T-cell (primary cell): ENCODE measurements around the gene PTPRC. TPM values are rescaled to one million over a fixed set of nuclear protein-coding genes. Genes with fewer than 3 reads are reported as not detected.

Source experiments
- ATAC-seq, 4 experiments: fragments of 200-7000 bp in 3 of 4; fragments of 150-1000 bp in 1 of 4; cut with Tn5 transposase; replicated peaks in 1 of 4; 1 replicate in 3 of 4; 2 replicates in 1 of 4; pipeline ENCODE4 v1.10.0; 2021; ENCODE audit warnings: moderate library complexity in 3 of 4, mild to moderate bottlenecking in 2 of 4, moderate number of reproducible peaks in 1 of 4
- CTCF ChIA-PET, 2 donors: fragments of 300-600 bp; sonication (Branson Sonifier 250); formaldehyde crosslinking; loops; one replicate each; lab custom pipeline; 2022; ENCODE audit warnings: antibody characterized with exemption in 2 of 2; lab: Charles Lee
- POLR2A ChIA-PET, 2 donors: fragments of 300-600 bp; sonication (Branson Sonifier 250); formaldehyde crosslinking; loops; one replicate each; lab custom pipeline; 2022; ENCODE audit warnings: antibody characterized with exemption in 2 of 2; lab: Charles Lee
- DNase-seq, 35 experiments: peaks; one replicate each; pipeline versions ENCODE4 v3.0.0 to v3.0.0-alpha.2; 2013 to 2023
- H3K27ac ChIP-seq: one replicate; pipeline ENCODE4 v1.5.1; 2013; ENCODE audit warnings: low read length
- H3K27me3 ChIP-seq, 2 experiments: replicated peaks in 1 of 2; 1 replicate in 1 of 2; 2 replicates in 1 of 2; pipeline versions ENCODE4 v1.6.1 to v1.7.0; 2013; ENCODE audit warnings: low read length in 1 of 2, mixed read lengths in 1 of 2; ENCODE audit not compliant: control insufficient read depth in 2 of 2, insufficient read depth in 2 of 2; ENCODE audit errors: extremely low read depth in 1 of 2
- H3K36me3 ChIP-seq, 2 donors: 1 replicate in 1 of 2; 2 replicates in 1 of 2; pipeline versions ENCODE4 v1.6.1 to v1.7.0; 2013; ENCODE audit warnings: low read length in 1 of 2; ENCODE audit not compliant: control insufficient read depth in 2 of 2, insufficient read depth in 1 of 2; ENCODE audit errors: extremely low read depth in 1 of 2
- H3K4me1 ChIP-seq, 2 experiments: 1 replicate in 1 of 2; 2 replicates in 1 of 2; pipeline versions ENCODE4 v1.6.1 to v1.7.0; 2013; ENCODE audit warnings: low read length in 2 of 2, mixed read lengths in 1 of 2; ENCODE audit not compliant: insufficient read depth in 2 of 2, control insufficient read depth in 1 of 2; ENCODE audit errors: extremely low read depth in 1 of 2
- H3K4me3 ChIP-seq, 2 donors: 1 replicate in 1 of 2; 2 replicates in 1 of 2; pipeline versions ENCODE4 v1.5.1 to v1.7.0; 2013; ENCODE audit warnings: mild to moderate bottlenecking in 2 of 2, low read length in 1 of 2, moderate library complexity in 1 of 2; ENCODE audit not compliant: control insufficient read depth in 1 of 2; ENCODE audit errors: extremely low read depth in 1 of 2
- H3K9me3 ChIP-seq: 2 replicates; pipeline ENCODE4 v1.7.0; 2013
- H3K27ac Mint-ChIP-seq, 2 donors: one replicate each; pipeline ENCODE4 v1.8.0; 2020 to 2021; ENCODE audit warnings: mild to moderate bottlenecking in 2 of 2, mixed read lengths in 2 of 2
- H3K27me3 Mint-ChIP-seq, 2 donors: one replicate each; pipeline ENCODE4 v1.8.0; 2021 to 2022; ENCODE audit warnings: mixed read lengths in 2 of 2
- H3K36me3 Mint-ChIP-seq: one replicate; pipeline ENCODE4 v1.8.0; 2021; ENCODE audit warnings: mixed read lengths
- H3K4me1 Mint-ChIP-seq, 3 donors: one replicate each; pipeline ENCODE4 v1.8.0; 2020 to 2022; ENCODE audit warnings: mixed read lengths in 3 of 3, mild to moderate bottlenecking in 1 of 3
- H3K4me3 Mint-ChIP-seq, 3 donors: one replicate each; pipeline ENCODE4 v1.8.0; 2020 to 2022; ENCODE audit warnings: mild to moderate bottlenecking in 3 of 3, mixed read lengths in 3 of 3, moderate library complexity in 3 of 3
- H3K9me3 Mint-ChIP-seq, 3 donors: one replicate each; pipeline ENCODE4 v1.8.0; 2020 to 2022; ENCODE audit warnings: mixed read lengths in 3 of 3
- WGBS: methylation state at CpG from one replicate; pipeline ENCODE4 v1.1.5; 2013; ENCODE audit warnings: missing lambda C conversion rate; ENCODE audit not compliant: insufficient coverage; 5-methylcytosine and 5-hydroxymethylcytosine counted together
- total RNA-seq, 35 experiments: library from RNA in 6 of 35; stranded (reverse) in 6 of 35; fragments of 120-200 nt in 1 of 35; gene quantifications; one replicate each; pipeline versions ENCODE4 v1.2.1 to v1.2.4 and lab custom pipeline; 2013 to 2026

PTPRC gene
- total RNA-seq, 5 donors from 2014 or later (not counting 1 experiment from before 2014, with no cell fraction given): 674 to 984 (median 781) TPM

- H3K4me3 Mint-ChIP-seq: peak overlapping the region in 2 of 3 donors; percentile 32 to 41
- H3K36me3 ChIP-seq: peaks cover 0 to 91% of the 10 kb centered on the region in 2 donors
- peak overlapping the region; percentile 28 for H3K27ac ChIP-seq
Observed at GRCh38 chr1:198716051-198716450, 77.2 kb downstream of the PTPRC start.

GRCh38 chr1:198717510-198717909 is 78.7 kb downstream of the PTPRC start:
- Histone ChIP-seq H3K9me3 (no peaks in the 10 kb centered on the region), H3K27me3 (no peaks in the 10 kb centered on the region), H3K27ac (peak overlapping the region; percentile 0), H3K4me3 (no peak overlapping the region), H3K36me3 (peaks cover 0 to 81% of the 10 kb centered on the region in 2 donors), H3K4me1 (peaks cover 2 to 5% of the 10 kb centered on the region in 2 experiments)
- WGBS: no CpG with 5 or more reads among the region's 1 CpG
- H3K27ac Mint-ChIP-seq: peak overlapping the region; percentile 56 to 83
- peaks cover 64% of the 10 kb centered on the region for H3K36me3 Mint-ChIP-seq
- CTCF ChIA-PET: no interaction called here
- no peak for DNase-seq
- H3K4me3 Mint-ChIP-seq: no peak overlapping the region
- H3K27me3 Mint-ChIP-seq: no peaks in the 10 kb centered on the region
- no peak for ATAC-seq
- POLR2A ChIA-PET: interaction anchor here in 1 of 2 donors (0.6 kb wide), 1 partner anchor 1760 kb away, joined by 4 read pairs; no protein-coding TSS in a partner anchor
- no peaks in the 10 kb centered on the region for H3K9me3 Mint-ChIP-seq
- H3K4me1 Mint-ChIP-seq: peaks cover 54 to 64% (median 56%) of the 10 kb centered on the region in 3 donors

More at GRCh38 chr1:198716051-198716450, 77.2 kb downstream of the PTPRC start:
- WGBS: 17% methylated on average over 1 of the region's 5 CpGs
- DNase-seq (peak in 1 of 35 experiments; percentile 26), ATAC-seq (no peak)
- ChIA-PET POLR2A (interaction anchor here (0.6 to 1.3 kb wide), 4 partner anchors 11 to 71 kb away, joined by 3 to 7 read pairs (median 5); no protein-coding TSS in a partner anchor), CTCF (interaction anchor here in 1 of 2 donors (0.6 to 1.8 kb wide), 4 partner anchors 9 to 15 kb away, joined by 4 to 6 read pairs (median 4); no protein-coding TSS in a partner anchor)
- H3K4me1 ChIP-seq: peaks cover 0 to 5% of the 10 kb centered on the region in 2 experiments
- no peaks in the 10 kb centered on the region for H3K9me3 ChIP-seq
- no peaks in the 10 kb centered on the region for H3K9me3 Mint-ChIP-seq
- H3K27ac Mint-ChIP-seq: peak overlapping the region; percentile 81 to 92
- H3K27me3 Mint-ChIP-seq: no peaks in the 10 kb centered on the region
- H3K36me3 Mint-ChIP-seq: peaks cover 64% of the 10 kb centered on the region
- no peak overlapping the region for H3K4me3 ChIP-seq
- no peaks in the 10 kb centered on the region for H3K27me3 ChIP-seq
- peaks cover 61 to 71% (median 63%) of the 10 kb centered on the region in 3 donors for H3K4me1 Mint-ChIP-seq

GRCh38 chr1:198723127-198723526 is 84.3 kb downstream of the PTPRC start:
- Histone ChIP-seq H3K27me3 (no peaks in the 10 kb centered on the region), H3K4me1 (peaks cover 8% of the 10 kb centered on the region in 2 experiments), H3K9me3 (no peaks in the 10 kb centered on the region), H3K27ac (peak overlapping the region; percentile 26), H3K36me3 (peaks cover 9 to 76% of the 10 kb centered on the region in 2 donors), H3K4me3 (no peak overlapping the region)
- no peak overlapping the region for H3K4me3 Mint-ChIP-seq
- CTCF ChIA-PET: interaction anchor here in 1 of 2 donors (1.1 to 1.6 kb wide), 2 partner anchors 9 to 23 kb away, joined by 4 read pairs; no protein-coding TSS in a partner anchor
- H3K4me1 Mint-ChIP-seq: peaks cover 59 to 65% (median 62%) of the 10 kb centered on the region in 3 donors
- DNase-seq (no peak), ATAC-seq (no peak)
- peaks cover 60% of the 10 kb centered on the region for H3K36me3 Mint-ChIP-seq
- no peaks in the 10 kb centered on the region for H3K9me3 Mint-ChIP-seq
- H3K27ac Mint-ChIP-seq: peak overlapping the region; percentile 71 to 77
- POLR2A ChIA-PET: interaction anchor here (0.6 to 0.9 kb wide), 6 partner anchors 12 to 128 kb away, joined by 3 to 4 read pairs (median 3); no protein-coding TSS in a partner anchor
- no peaks in the 10 kb centered on the region for H3K27me3 Mint-ChIP-seq

- Histone ChIP-seq H3K27me3 (no peaks in the 10 kb centered on the region), H3K9me3 (no peaks in the 10 kb centered on the region), H3K36me3 (peaks cover 9 to 82% of the 10 kb centered on the region in 2 donors), H3K27ac (peak overlapping the region; percentile 8), H3K4me1 (peaks cover 8% of the 10 kb centered on the region in 2 experiments), H3K4me3 (no peak overlapping the region)
- Mint-ChIP-seq H3K27ac (peak overlapping the region; percentile 77 to 90), H3K27me3 (no peaks in the 10 kb centered on the region), H3K4me3 (peak overlapping the region in 1 of 3 donors; percentile 11), H3K9me3 (no peaks in the 10 kb centered on the region), H3K36me3 (peaks cover 62% of the 10 kb centered on the region), H3K4me1 (peaks cover 60 to 69% (median 69%) of the 10 kb centered on the region in 3 donors)
- ChIA-PET CTCF (no interaction called here), POLR2A (interaction anchor here in 1 of 2 donors (0.5 kb wide), 1 partner anchor 23 kb away, joined by 4 read pairs; no protein-coding TSS in a partner anchor)
- ATAC-seq (no peak), DNase-seq (no peak)
Observed at GRCh38 chr1:198725090-198725489, 86.2 kb downstream of the PTPRC start.

GRCh38 chr1:198726455-198726854 is 87.6 kb downstream of the PTPRC start:
- H3K9me3 ChIP-seq: no peaks in the 10 kb centered on the region
- POLR2A ChIA-PET: interaction anchor here (0.7 kb wide), 2 partner anchors 14 to 90 kb away, joined by 4 to 5 read pairs; no protein-coding TSS in a partner anchor
- no peaks in the 10 kb centered on the region for H3K27me3 Mint-ChIP-seq
- peaks cover 8 to 9% of the 10 kb centered on the region in 2 experiments for H3K4me1 ChIP-seq
- H3K9me3 Mint-ChIP-seq: no peaks in the 10 kb centered on the region
- H3K27ac Mint-ChIP-seq: peak overlapping the region; percentile 44 to 77
- H3K27ac ChIP-seq: no peak overlapping the region
- ATAC-seq (no peak), DNase-seq (no peak)
- no peak overlapping the region for H3K4me3 ChIP-seq
- CTCF ChIA-PET: interaction anchor here in 1 of 2 donors (0.7 kb wide), 1 partner anchor 10 kb away, joined by 5 read pairs; no protein-coding TSS in a partner anchor
- no peak overlapping the region for H3K4me3 Mint-ChIP-seq
- peaks cover 9 to 84% of the 10 kb centered on the region in 2 donors for H3K36me3 ChIP-seq
- H3K4me1 Mint-ChIP-seq: peaks cover 63 to 70% (median 69%) of the 10 kb centered on the region in 3 donors
- H3K27me3 ChIP-seq: no peaks in the 10 kb centered on the region
- H3K36me3 Mint-ChIP-seq: peaks cover 61% of the 10 kb centered on the region

GRCh38 chr1:198729195-198729863 is 90.5 kb downstream of the PTPRC start:
- Mint-ChIP-seq H3K4me3 (no peak overlapping the region), H3K27ac (peak overlapping the region; percentile 66 to 74), H3K9me3 (no peaks in the 10 kb centered on the region), H3K27me3 (no peaks in the 10 kb centered on the region), H3K4me1 (peaks cover 72 to 78% (median 73%) of the 10 kb centered on the region in 3 donors), H3K36me3 (peaks cover 70% of the 10 kb centered on the region)
- CTCF ChIA-PET: no interaction called here
- ATAC-seq: no peak
- Histone ChIP-seq H3K4me3 (no peak overlapping the region), H3K27ac (peak overlapping the region; percentile 16), H3K4me1 (peaks cover 3 to 18% of the 10 kb centered on the region in 2 experiments), H3K9me3 (no peaks in the 10 kb centered on the region), H3K27me3 (no peaks in the 10 kb centered on the region), H3K36me3 (peaks cover 4 to 97% of the 10 kb centered on the region in 2 donors)
- 100% methylated on average over 1 of the region's 5 CpGs for WGBS
- no peak for DNase-seq
- POLR2A ChIA-PET: interaction anchor here in 1 of 2 donors (0.5 to 0.7 kb wide), 2 partner anchors 11 to 32 kb away, joined by 3 read pairs; no protein-coding TSS in a partner anchor
